GM10248 (cell line): ENCODE data around the gene TMIGD3.
"Not testable (repeated sequence)": the region's sequence is repeated elsewhere in the genome, so short reads cannot be mapped to it uniquely, and the experiment has no call there.

Source experiments
- CTCF ChIA-PET: fragments of 300-600 bp; sonication (Branson Sonifier 250); formaldehyde crosslinking; extraction: SDS; loops from one replicate; lab custom pipeline; 2021; ENCODE audit warnings: antibody characterized with exemption; lab: Yijun Ruan, JAX
- POLR2A ChIA-PET: fragments of 350-650 bp; sonication (Branson Sonifier 250); formaldehyde crosslinking; extraction: SDS; loops from one replicate; lab custom pipeline; 2020; ENCODE audit warnings: antibody characterized with exemption; lab: Yijun Ruan, JAX
- DNase-seq: peaks from one replicate; pipeline ENCODE4 v3.0.0; 2012; ENCODE audit errors: extremely low spot score
- TF ChIP-seq, protein P1 (sequence below): IDR thresholded peaks from 2 replicates; pipeline ENCODE4 v1.5.1; 2012; ENCODE audit warnings: mild to moderate bottlenecking, low read depth; ENCODE audit errors: extremely low read depth, missing control alignments, control extremely low read depth

The TMIGD3 gene

DNA sequence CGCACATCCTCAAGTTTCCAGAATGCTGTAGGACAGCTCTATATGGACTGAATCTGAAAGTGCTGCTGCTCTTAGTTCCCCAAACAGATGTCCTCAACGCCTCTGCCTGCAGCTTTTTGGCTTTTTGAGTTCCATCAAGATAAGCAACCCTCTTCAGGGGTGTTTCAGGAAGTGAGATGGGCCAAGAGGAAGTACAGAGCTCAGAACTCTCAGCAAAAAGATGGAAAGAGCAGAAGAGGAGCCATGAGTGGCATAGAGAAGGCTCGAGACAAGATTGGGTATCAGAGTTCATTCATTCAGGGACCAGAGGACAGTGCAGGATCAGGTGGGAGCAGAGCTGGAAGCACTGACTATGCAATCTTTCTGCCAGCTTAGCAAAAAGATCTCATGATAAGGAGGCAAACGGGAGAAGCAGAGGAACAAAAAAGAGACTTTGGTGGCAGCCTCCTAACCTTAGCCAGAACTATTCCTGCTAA, at the start of gene TMIGD3, which contains the start of gene ADORA3:
Gene TMIGD3 (minus strand): TSS at position 49 of the 476 bp plus-strand sequence. CDS start 279 bp downstream, outside the sequence.
Gene ADORA3 (minus strand): TSS at position 49 of the 476 bp plus-strand sequence. CDS start 279 bp downstream, outside the sequence.
- TF ChIP-seq, protein P1, sequence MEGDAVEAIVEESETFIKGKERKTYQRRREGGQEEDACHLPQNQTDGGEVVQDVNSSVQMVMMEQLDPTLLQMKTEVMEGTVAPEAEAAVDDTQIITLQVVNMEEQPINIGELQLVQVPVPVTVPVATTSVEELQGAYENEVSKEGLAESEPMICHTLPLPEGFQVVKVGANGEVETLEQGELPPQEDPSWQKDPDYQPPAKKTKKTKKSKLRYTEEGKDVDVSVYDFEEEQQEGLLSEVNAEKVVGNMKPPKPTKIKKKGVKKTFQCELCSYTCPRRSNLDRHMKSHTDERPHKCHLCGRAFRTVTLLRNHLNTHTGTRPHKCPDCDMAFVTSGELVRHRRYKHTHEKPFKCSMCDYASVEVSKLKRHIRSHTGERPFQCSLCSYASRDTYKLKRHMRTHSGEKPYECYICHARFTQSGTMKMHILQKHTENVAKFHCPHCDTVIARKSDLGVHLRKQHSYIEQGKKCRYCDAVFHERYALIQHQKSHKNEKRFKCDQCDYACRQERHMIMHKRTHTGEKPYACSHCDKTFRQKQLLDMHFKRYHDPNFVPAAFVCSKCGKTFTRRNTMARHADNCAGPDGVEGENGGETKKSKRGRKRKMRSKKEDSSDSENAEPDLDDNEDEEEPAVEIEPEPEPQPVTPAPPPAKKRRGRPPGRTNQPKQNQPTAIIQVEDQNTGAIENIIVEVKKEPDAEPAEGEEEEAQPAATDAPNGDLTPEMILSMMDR, result no peak
- ChIA-PET POLR2A (no interaction called here), CTCF (interaction anchor here (1.0 to 2.1 kb wide), 8 partner anchors 9 to 1474 kb away, joined by 3 to 10 read pairs (median 5); no protein-coding TSS in a partner anchor)
- peak; percentile 53 for DNase-seq

DNA sequence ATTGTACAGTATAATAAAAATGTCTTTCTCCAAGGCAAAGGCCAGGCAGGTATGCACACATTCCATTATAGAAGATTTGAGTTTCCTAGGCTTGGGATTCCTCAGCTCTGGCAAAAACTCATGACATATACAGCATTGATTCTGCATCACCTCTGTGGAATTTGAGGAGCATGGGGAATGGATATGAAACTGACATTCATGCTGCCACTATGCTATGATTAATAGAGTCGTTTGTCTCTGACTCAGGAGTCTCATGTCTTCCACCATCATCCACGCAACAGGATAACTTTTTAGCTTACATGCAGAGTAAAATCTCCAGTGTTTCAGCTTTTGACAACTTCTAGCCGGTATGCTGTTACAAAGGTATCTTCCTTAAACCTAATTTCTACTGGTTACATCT, 49.8 kb upstream of the TMIGD3 start:
- ChIA-PET CTCF (interaction anchor here (0.8 to 1.7 kb wide), 6 partner anchors 9 to 67 kb away, joined by 3 to 7 read pairs (median 4); no protein-coding TSS in a partner anchor), POLR2A (no interaction called here)
- TF ChIP-seq, protein P1, result no peak
- DNase-seq, result no peak

DNA sequence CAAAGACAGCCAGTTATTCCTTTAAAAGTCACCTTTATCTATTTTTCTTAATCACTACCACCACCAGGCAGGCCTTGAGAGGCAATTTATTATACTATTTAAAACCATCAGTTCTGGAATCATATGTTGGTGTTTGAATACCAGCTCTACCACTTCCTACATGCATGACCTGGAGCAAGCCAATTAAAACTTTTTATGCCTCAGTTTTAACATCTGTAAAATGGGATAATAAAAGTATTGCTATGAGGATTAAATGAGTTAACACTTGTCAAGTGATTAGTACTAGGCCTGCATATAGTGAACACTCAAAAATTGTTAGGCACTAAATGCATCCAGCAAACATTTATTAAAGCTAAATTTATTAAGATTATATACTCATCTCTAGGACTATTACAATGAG, 49.2 kb upstream of the TMIGD3 start:
- CTCF ChIA-PET, result interaction anchor here (1.4 to 2.1 kb wide), 5 partner anchors 10 to 67 kb away, joined by 4 to 7 read pairs (median 5); no protein-coding TSS in a partner anchor
- POLR2A ChIA-PET, result no interaction called here
- TF ChIP-seq, protein P1, result no peak
- DNase-seq, result no peak

DNA sequence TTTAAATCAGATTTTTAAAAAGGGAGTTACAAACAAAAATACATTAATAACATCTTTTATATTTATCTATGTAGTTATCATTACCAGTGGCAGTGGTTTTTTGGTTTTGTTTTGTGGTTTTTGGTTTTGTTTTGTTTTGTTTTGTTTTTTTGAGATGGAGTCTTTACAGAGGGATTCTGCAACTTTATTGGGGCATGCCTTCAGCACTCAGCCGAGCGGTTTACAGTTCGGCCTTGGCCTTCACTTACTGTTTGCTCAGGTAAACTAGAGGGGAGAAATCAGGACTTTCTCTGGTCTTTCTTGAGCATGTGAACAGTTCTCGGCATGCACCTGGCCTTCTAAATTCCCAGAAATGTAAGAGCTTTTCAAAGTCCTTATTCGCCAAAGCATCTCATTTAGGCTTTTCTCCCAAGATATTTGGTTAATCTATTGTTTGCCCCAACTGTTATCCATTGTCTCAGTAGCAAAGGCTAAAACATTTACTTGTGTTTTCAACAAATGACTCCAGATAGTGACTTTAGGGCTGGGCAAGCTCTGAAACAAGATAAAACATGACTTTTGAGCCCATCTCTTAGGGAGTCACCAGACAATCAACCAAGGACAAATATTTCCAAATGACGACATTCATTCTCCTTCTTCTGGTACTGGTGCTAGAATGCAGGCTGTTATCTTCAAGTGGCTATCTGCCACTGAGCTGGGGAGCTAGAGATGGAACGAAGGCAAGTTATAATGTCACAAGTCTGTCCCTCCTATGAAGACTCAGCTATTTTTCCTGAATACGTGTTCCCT, 48.4 kb upstream of the TMIGD3 start:
- POLR2A ChIA-PET, result no interaction called here
- CTCF ChIA-PET, result interaction anchor here (0.9 to 2.1 kb wide), 3 partner anchors 10 to 43 kb away, joined by 4 to 7 read pairs (median 4); no protein-coding TSS in a partner anchor
- TF ChIP-seq, protein P1, result no peak

DNA sequence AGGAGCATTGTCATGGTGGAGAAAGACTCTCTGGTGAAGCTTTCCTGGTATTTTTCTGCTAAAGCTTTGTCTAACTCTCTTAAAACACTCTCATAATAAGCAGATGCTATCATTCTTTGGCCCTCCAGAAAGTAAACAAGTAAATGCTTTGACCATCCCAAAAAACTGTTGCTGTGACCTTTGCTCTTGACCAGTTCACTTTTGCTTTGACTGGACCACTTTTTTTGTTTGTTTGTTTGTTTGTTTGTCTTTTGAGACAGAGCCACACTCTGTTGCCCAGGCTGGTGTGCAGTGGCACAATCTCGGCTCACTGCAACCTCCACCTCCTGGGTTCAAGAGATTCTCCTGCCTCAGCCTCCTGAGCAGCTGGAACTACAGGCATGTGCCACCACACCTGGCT, 44.4 kb upstream of the TMIGD3 start:
- CTCF ChIA-PET, result not testable (repeated sequence)

More for the DNA sequence above, 48.4 kb upstream of the TMIGD3 start:
- no peak for DNase-seq

DNA sequence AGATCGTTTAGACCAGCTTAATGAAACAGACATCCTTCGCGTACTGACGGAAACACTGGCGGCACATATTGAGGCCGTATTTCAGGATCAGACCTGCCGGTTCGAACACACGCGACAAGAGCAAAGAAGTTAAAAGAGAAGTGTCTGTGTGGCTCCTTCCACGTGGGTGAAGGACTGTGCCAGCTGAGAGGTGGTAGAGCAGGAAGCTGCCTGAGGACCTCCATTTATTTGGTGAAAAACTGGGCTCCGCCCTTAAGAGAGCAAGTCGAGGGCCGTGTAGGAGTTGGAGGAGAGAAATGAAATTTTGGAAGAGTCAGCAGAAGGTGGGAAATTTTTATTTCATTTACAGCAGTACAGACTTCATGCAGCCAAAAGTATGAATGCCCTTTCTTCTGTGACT, 38.8 kb upstream of the TMIGD3 start:
- DNase-seq, result no peak
- ChIA-PET POLR2A (no interaction called here), CTCF (interaction anchor here (0.8 kb wide), 1 partner anchor 11 kb away, joined by 3 read pairs; no protein-coding TSS in a partner anchor)
- TF ChIP-seq, protein P1, result no peak

More for the DNA sequence above, 44.4 kb upstream of the TMIGD3 start:
- DNase-seq, POLR2A ChIA-PET: not testable (repeated sequence)
